Raji (cell line): ENCODE measurements around the gene PAQR5.

Source experiments
- POLR2A ChIP-seq: IDR thresholded peaks from 2 replicates; pipeline ENCODE4 v1.6.1; 2011; ENCODE audit warnings: low read depth, low read length, control low read depth; ENCODE audit not compliant: insufficient read depth

Gene PAQR5

GRCh38 chr15:69304182-69304545, 5.5 kb downstream of the PAQR5 start:
- TF ChIP-seq POLR2A = no peak

- no peak for TF ChIP-seq POLR2A
Observed at GRCh38 chr15:69305204-69305931, 6.7 kb downstream of the PAQR5 start.

- no peak for TF ChIP-seq POLR2A
Observed at GRCh38 chr15:69305933-69306568, 7.3 kb downstream of the PAQR5 start.

- no peak for TF ChIP-seq POLR2A
Observed at GRCh38 chr15:69307939-69308338, 9.2 kb downstream of the PAQR5 start.

- no peak for TF ChIP-seq POLR2A
Observed at GRCh38 chr15:69308949-69309348, 10.2 kb downstream of the PAQR5 start.

GRCh38 chr15:69311319-69311721, 12.6 kb downstream of the PAQR5 start:
- TF ChIP-seq POLR2A = no peak

- no peak for TF ChIP-seq POLR2A
Observed at GRCh38 chr15:69313432-69314000, 14.8 kb downstream of the PAQR5 start.

GRCh38 chr15:69314131-69314530, 15.4 kb downstream of the PAQR5 start:
- TF ChIP-seq POLR2A = no peak

- TF ChIP-seq POLR2A = no peak
Observed at GRCh38 chr15:69314736-69315135, 16.0 kb downstream of the PAQR5 start.

GRCh38 chr15:69315402-69316110, 16.8 kb downstream of the PAQR5 start:
- TF ChIP-seq POLR2A = no peak

GRCh38 chr15:69316291-69316690, 17.6 kb downstream of the PAQR5 start:
- TF ChIP-seq POLR2A = no peak

GRCh38 chr15:69317392-69317841, 18.7 kb downstream of the PAQR5 start:
- no peak for TF ChIP-seq POLR2A

GRCh38 chr15:69318033-69318432, 19.3 kb downstream of the PAQR5 start:
- no peak for TF ChIP-seq POLR2A

- TF ChIP-seq POLR2A = no peak
Observed at GRCh38 chr15:69319384-69320375, 21.0 kb downstream of the PAQR5 start.

GRCh38 chr15:69320977-69321554, 22.4 kb downstream of the PAQR5 start:
- no peak for TF ChIP-seq POLR2A
